HEK293 (cell line): ENCODE measurements around the gene ITGA2.

Source experiments
- CTCF ChIP-seq: fragments of 450-650 bp; formaldehyde crosslinking; IDR thresholded peaks from 2 replicates; pipeline ENCODE4 v1.5.1; 2016; ENCODE audit warnings: missing biosample characterization, missing genetic modification characterization
- HOXD13 ChIP-seq: sonication (generic); formaldehyde crosslinking; IDR thresholded peaks from 2 replicates; pipeline ENCODE4 v1.8.0; 2022; ENCODE audit warnings: missing genetic modification reagents, borderline replicate concordance
- PRDM1 ChIP-seq: fragments of 450-650 bp; formaldehyde crosslinking; IDR thresholded peaks from 2 replicates; pipeline ENCODE4; 2016; ENCODE audit warnings: missing biosample characterization, missing genetic modification characterization
- SP3 ChIP-seq: fragments of 450-650 bp; formaldehyde crosslinking; IDR thresholded peaks from 2 replicates; pipeline ENCODE4 v1.5.1; 2016; ENCODE audit warnings: missing biosample characterization, missing genetic modification characterization
- YY1 ChIP-seq: fragments of 450-650 bp; formaldehyde crosslinking; IDR thresholded peaks from 2 replicates; pipeline ENCODE4 v1.5.1; 2018; ENCODE audit warnings: missing biosample characterization, missing genetic modification characterization
- ZBTB20 ChIP-seq: fragments of 450-650 bp; formaldehyde crosslinking; IDR thresholded peaks from 2 replicates; pipeline ENCODE4 v1.5.1; 2016; ENCODE audit warnings: missing biosample characterization, missing genetic modification characterization
- ZNF10 ChIP-seq: fragments of 450-650 bp; formaldehyde crosslinking; IDR thresholded peaks from 2 replicates; pipeline ENCODE4 v1.5.1; 2017; ENCODE audit warnings: missing biosample characterization, missing genetic modification characterization
- ZNF121 ChIP-seq: fragments of 450-650 bp; formaldehyde crosslinking; IDR thresholded peaks from 2 replicates; pipeline ENCODE4 v1.5.1; 2016; ENCODE audit warnings: missing biosample characterization, missing genetic modification characterization
- ZNF174 ChIP-seq: fragments of 450-650 bp; formaldehyde crosslinking; IDR thresholded peaks from 2 replicates; pipeline ENCODE4 v1.5.0; 2017; ENCODE audit warnings: missing biosample characterization, mild to moderate bottlenecking, missing genetic modification characterization
- ZNF274 ChIP-seq, 2 experiments: fragments of 200-500 bp in 1 of 2; fragments of 450-650 bp in 1 of 2; sonication (Bioruptor generic) in 1 of 2; formaldehyde crosslinking in 1 of 2; IDR thresholded peaks; 2 replicates each; pipeline versions ENCODE4 v1.5.1 to v1.6.1; 2014 to 2016; ENCODE audit warnings: borderline replicate concordance in 1 of 2, inconsistent platforms in 1 of 2, low read length in 1 of 2, missing biosample characterization in 1 of 2, missing genetic modification characterization in 1 of 2
- ZNF280D ChIP-seq: fragments of 450-650 bp; formaldehyde crosslinking; IDR thresholded peaks from 2 replicates; pipeline ENCODE4 v1.5.1; 2016; ENCODE audit warnings: missing biosample characterization, missing genetic modification characterization
- ZNF292 ChIP-seq: fragments of 450-650 bp; formaldehyde crosslinking; IDR thresholded peaks from 2 replicates; pipeline ENCODE4 v1.5.1; 2016; ENCODE audit warnings: low read depth, missing biosample characterization, missing genetic modification characterization, borderline replicate concordance

GRCh38 chr5:53087621-53088121, 98.5 kb downstream of the ITGA2 start:
- no peak for TF ChIP-seq ZNF280D
- no peak for TF ChIP-seq CTCF (tag by site-specific recombination)
- TF ChIP-seq ZNF274 (IDR thresholded peaks at IDR 0.05; ENCODE audit: low read length), result no peak
- no peak for TF ChIP-seq ZNF274 (tag by site-specific recombination; IDR thresholded peaks at IDR 0.05; ENCODE audit: borderline replicate concordance)
- no peak for TF ChIP-seq ZBTB20 (tag by site-specific recombination)
- no peak for TF ChIP-seq YY1 (tag by site-specific recombination)
- no peak for TF ChIP-seq ZNF292 (tag by site-specific recombination)
- TF ChIP-seq HOXD13 (CRISPR knock-in tag), result no peak
- TF ChIP-seq ZNF174 (tag by site-specific recombination), result no peak
- no peak for TF ChIP-seq ZNF10 (tag by site-specific recombination)
- TF ChIP-seq PRDM1 (tag by site-specific recombination), result no peak
- TF ChIP-seq SP3 (tag by site-specific recombination), result no peak
- no peak for TF ChIP-seq ZNF121 (tag by site-specific recombination)
